ENCODE results near the gene IQCN.

GRCh38 chr19:18218600-18218999 is 55.7 kb downstream of the IQCN start:
- TF ChIP-seq, protein P1, sequence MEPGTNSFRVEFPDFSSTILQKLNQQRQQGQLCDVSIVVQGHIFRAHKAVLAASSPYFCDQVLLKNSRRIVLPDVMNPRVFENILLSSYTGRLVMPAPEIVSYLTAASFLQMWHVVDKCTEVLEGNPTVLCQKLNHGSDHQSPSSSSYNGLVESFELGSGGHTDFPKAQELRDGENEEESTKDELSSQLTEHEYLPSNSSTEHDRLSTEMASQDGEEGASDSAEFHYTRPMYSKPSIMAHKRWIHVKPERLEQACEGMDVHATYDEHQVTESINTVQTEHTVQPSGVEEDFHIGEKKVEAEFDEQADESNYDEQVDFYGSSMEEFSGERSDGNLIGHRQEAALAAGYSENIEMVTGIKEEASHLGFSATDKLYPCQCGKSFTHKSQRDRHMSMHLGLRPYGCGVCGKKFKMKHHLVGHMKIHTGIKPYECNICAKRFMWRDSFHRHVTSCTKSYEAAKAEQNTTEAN (CRISPR knock-in tag; IDR thresholded peaks at IDR 0.05) = no peak
- TF ChIP-seq IRF1 (CRISPR knock-in tag; IDR thresholded peaks at IDR 0.05) (no peak), EMX1 (CRISPR knock-in tag; IDR thresholded peaks at IDR 0.05) (no peak), GABPB1 (CRISPR knock-in tag; IDR thresholded peaks at IDR 0.05) (no peak), ZNF232 (CRISPR knock-in tag; IDR thresholded peaks at IDR 0.05) (no peak), USF2 (CRISPR knock-in tag; IDR thresholded peaks at IDR 0.05) (no peak), STAT6 (CRISPR knock-in tag; conservative IDR thresholded peaks at IDR 0.05; ENCODE audit: low read depth) (no peak), PREB (CRISPR knock-in tag; IDR thresholded peaks at IDR 0.05; ENCODE audit: borderline replicate concordance) (no peak), NR3C1 (CRISPR knock-in tag; conservative IDR thresholded peaks at IDR 0.05; ENCODE audit: low read depth) (no peak)
- TF ChIP-seq, protein P2, sequence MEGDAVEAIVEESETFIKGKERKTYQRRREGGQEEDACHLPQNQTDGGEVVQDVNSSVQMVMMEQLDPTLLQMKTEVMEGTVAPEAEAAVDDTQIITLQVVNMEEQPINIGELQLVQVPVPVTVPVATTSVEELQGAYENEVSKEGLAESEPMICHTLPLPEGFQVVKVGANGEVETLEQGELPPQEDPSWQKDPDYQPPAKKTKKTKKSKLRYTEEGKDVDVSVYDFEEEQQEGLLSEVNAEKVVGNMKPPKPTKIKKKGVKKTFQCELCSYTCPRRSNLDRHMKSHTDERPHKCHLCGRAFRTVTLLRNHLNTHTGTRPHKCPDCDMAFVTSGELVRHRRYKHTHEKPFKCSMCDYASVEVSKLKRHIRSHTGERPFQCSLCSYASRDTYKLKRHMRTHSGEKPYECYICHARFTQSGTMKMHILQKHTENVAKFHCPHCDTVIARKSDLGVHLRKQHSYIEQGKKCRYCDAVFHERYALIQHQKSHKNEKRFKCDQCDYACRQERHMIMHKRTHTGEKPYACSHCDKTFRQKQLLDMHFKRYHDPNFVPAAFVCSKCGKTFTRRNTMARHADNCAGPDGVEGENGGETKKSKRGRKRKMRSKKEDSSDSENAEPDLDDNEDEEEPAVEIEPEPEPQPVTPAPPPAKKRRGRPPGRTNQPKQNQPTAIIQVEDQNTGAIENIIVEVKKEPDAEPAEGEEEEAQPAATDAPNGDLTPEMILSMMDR (IDR thresholded peaks at IDR 0.05) = no peak

Data from WTC11 (cell line).